HG03175 (cell line): Measurements from ENCODE around the gene LZTR1.

ENCODE experiments used
- ATAC-seq: cut with Tn5 transposase; IDR thresholded peaks from one replicate; pipeline ENCODE4 v1.9.1; 2021; ENCODE audit warnings: mild to moderate bottlenecking, moderate library complexity; ENCODE audit not compliant: unreplicated experiment

The LZTR1 gene

GRCh38 chr22:20979243-20979809 is 2.8 kb upstream of the LZTR1 start:
- peak; percentile 54 for ATAC-seq

- ATAC-seq, result no peak
Measured at GRCh38 chr22:20979940-20980453, 2.1 kb upstream of the LZTR1 start.

GRCh38 chr22:20980523-20980922 is 1.6 kb upstream of the LZTR1 start:
- ATAC-seq, result no peak

GRCh38 chr22:20980938-20981722 is 967 bp upstream of the LZTR1 start:
- no peak for ATAC-seq

- ATAC-seq, result peak; percentile 11
Measured at GRCh38 chr22:20982563-20982882, 426 bp downstream of the LZTR1 start.

GRCh38 chr22:20983081-20983771 is 1.1 kb downstream of the LZTR1 start:
- ATAC-seq, result no peak

GRCh38 chr22:20985720-20986119 is 3.6 kb downstream of the LZTR1 start:
- ATAC-seq, result no peak

GRCh38 chr22:20986365-20986764 is 4.3 kb downstream of the LZTR1 start:
- ATAC-seq, result no peak

GRCh38 chr22:20987375-20987774 is 5.3 kb downstream of the LZTR1 start:
- no peak for ATAC-seq

GRCh38 chr22:20988573-20989322 is 6.7 kb downstream of the LZTR1 start:
- ATAC-seq, result no peak

- no peak for ATAC-seq
Measured at GRCh38 chr22:20989323-20990138, 7.4 kb downstream of the LZTR1 start.

- no peak for ATAC-seq
Measured at GRCh38 chr22:20990184-20991180, 8.4 kb downstream of the LZTR1 start.

GRCh38 chr22:20991252-20992055 is 9.4 kb downstream of the LZTR1 start:
- no peak for ATAC-seq

GRCh38 chr22:20992056-20992442 is 10.0 kb downstream of the LZTR1 start:
- ATAC-seq, result no peak

GRCh38 chr22:20992456-20993303 is 10.6 kb downstream of the LZTR1 start:
- no peak for ATAC-seq

- ATAC-seq, result no peak
Measured at GRCh38 chr22:20993304-20994127, 11.4 kb downstream of the LZTR1 start.
